H9 (cell line): ENCODE measurements around the gene KRT13. TPM values are rescaled to one million over a fixed set of nuclear protein-coding genes. Genes with fewer than 3 reads are reported as not detected.

Experiments used
- DNase-seq: peaks from one replicate; pipeline ENCODE4 v3.0.0-alpha.2; 2017
- H2AFZ ChIP-seq: one replicate; pipeline ENCODE4 v1.6.1; 2013; ENCODE audit warnings: mild to moderate bottlenecking, low read length, control low read depth, moderate library complexity
- H2AK5ac ChIP-seq: 2 replicates; pipeline ENCODE4 v1.6.1; 2013; ENCODE audit warnings: low read length, control low read depth, mixed read lengths; ENCODE audit not compliant: insufficient read length
- H2BK120ac ChIP-seq: one replicate; pipeline ENCODE4 v1.6.1; 2013; ENCODE audit warnings: low read depth, mild to moderate bottlenecking, low read length, control low read depth, inconsistent platforms; ENCODE audit not compliant: poor library complexity, severe bottlenecking
- H2BK12ac ChIP-seq: 2 replicates; pipeline ENCODE4 v1.6.1; 2013; ENCODE audit warnings: low read length, control low read depth, mixed read lengths, low read depth; ENCODE audit not compliant: insufficient read length
- H2BK15ac ChIP-seq: 2 replicates; pipeline ENCODE4 v1.6.1; 2013; ENCODE audit warnings: low read depth, low read length, control low read depth
- H2BK20ac ChIP-seq: one replicate; pipeline ENCODE4 v1.6.1; 2013; ENCODE audit warnings: low read depth, mild to moderate bottlenecking, low read length, control low read depth, inconsistent platforms; ENCODE audit not compliant: poor library complexity, severe bottlenecking
- H2BK5ac ChIP-seq: 2 replicates; pipeline ENCODE4 v1.6.1; 2013; ENCODE audit warnings: low read length, control low read depth, mixed read lengths; ENCODE audit not compliant: insufficient read length
- H3K14ac ChIP-seq: 2 replicates; pipeline ENCODE4 v1.6.1; 2013; ENCODE audit warnings: low read length, control low read depth; ENCODE audit not compliant: insufficient read depth
- H3K18ac ChIP-seq: 2 replicates; pipeline ENCODE4 v1.6.1; 2013; ENCODE audit warnings: low read depth, mild to moderate bottlenecking, mixed read lengths, low read length, control low read depth; ENCODE audit not compliant: insufficient read length
- H3K23ac ChIP-seq: 2 replicates; pipeline ENCODE4 v1.6.1; 2013; ENCODE audit warnings: low read length, control low read depth, mixed read lengths, low read depth; ENCODE audit not compliant: insufficient read length
- H3K23me2 ChIP-seq: 2 replicates; pipeline ENCODE4 v1.6.1; 2013; ENCODE audit warnings: low read depth, mild to moderate bottlenecking, mixed read lengths, low read length, control low read depth; ENCODE audit not compliant: insufficient read length, poor library complexity, severe bottlenecking
- H3K27ac ChIP-seq: 2 replicates; pipeline ENCODE4 v1.5.1; 2013; ENCODE audit warnings: low read length, control low read depth, mixed read lengths, low read depth; ENCODE audit not compliant: insufficient read length
- H3K27me3 ChIP-seq: 2 replicates; pipeline ENCODE4 v1.6.1; 2013; ENCODE audit warnings: low read length, control low read depth, inconsistent platforms; ENCODE audit not compliant: insufficient read depth
- H3K4ac ChIP-seq: 2 replicates; pipeline ENCODE4 v1.6.1; 2013; ENCODE audit warnings: low read depth, mild to moderate bottlenecking, control low read depth, inconsistent platforms, low read length, moderate library complexity
- H3K4me1 ChIP-seq: 2 replicates; pipeline ENCODE4 v1.6.1; 2013; ENCODE audit warnings: low read length, control low read depth, inconsistent platforms; ENCODE audit not compliant: insufficient read depth
- H3K4me2 ChIP-seq: 2 replicates; pipeline ENCODE4 v1.6.1; 2013; ENCODE audit warnings: low read length, control low read depth, mixed read lengths; ENCODE audit not compliant: insufficient read length, insufficient read depth
- H3K56ac ChIP-seq: 2 replicates; pipeline ENCODE4 v1.6.1; 2013; ENCODE audit warnings: low read depth, mild to moderate bottlenecking, mixed read lengths, low read length, control low read depth; ENCODE audit not compliant: insufficient read length
- H3K79me1 ChIP-seq: 2 replicates; pipeline ENCODE4 v1.6.1; 2013; ENCODE audit warnings: low read depth, mild to moderate bottlenecking, moderate library complexity, low read length, control low read depth, inconsistent platforms; ENCODE audit not compliant: insufficient read depth, poor library complexity, severe bottlenecking
- H3K79me2 ChIP-seq: 2 replicates; pipeline ENCODE4 v1.6.1; 2013; ENCODE audit warnings: low read length, control low read depth, inconsistent platforms; ENCODE audit not compliant: insufficient read depth
- H3K9ac ChIP-seq: 2 replicates; pipeline ENCODE4 v1.6.1; 2013; ENCODE audit warnings: low read length, control low read depth, mixed read lengths; ENCODE audit not compliant: insufficient read length; ENCODE audit errors: extremely low read depth
- H3K9me3 ChIP-seq: one replicate; pipeline ENCODE4 v1.6.1; 2013; ENCODE audit warnings: low read depth, low read length, inconsistent platforms; ENCODE audit not compliant: control insufficient read depth
- H3T11ph ChIP-seq: one replicate; pipeline ENCODE4 v1.6.1; 2013; ENCODE audit warnings: mild to moderate bottlenecking, low read length, control low read depth, inconsistent platforms
- H4K20me1 ChIP-seq: one replicate; pipeline ENCODE4 v1.6.1; 2013; ENCODE audit not compliant: control insufficient read depth, insufficient read length, insufficient read depth
- H4K5ac ChIP-seq: 2 replicates; pipeline ENCODE4 v1.6.1; 2013; ENCODE audit warnings: low read depth, mild to moderate bottlenecking, mixed read lengths, low read length, control low read depth; ENCODE audit not compliant: insufficient read length
- H4K8ac ChIP-seq: replicated peaks from 2 replicates; pipeline ENCODE4 v1.6.1; 2013; ENCODE audit warnings: low read length, control low read depth, mixed read lengths, low read depth; ENCODE audit not compliant: insufficient read length
- H4K91ac ChIP-seq: 2 replicates; pipeline ENCODE4 v1.6.1; 2013; ENCODE audit warnings: low read depth, mild to moderate bottlenecking, moderate library complexity, mixed read lengths, low read length, control low read depth; ENCODE audit not compliant: insufficient read length
- H3K27ac Mint-ChIP-seq, 3 experiments: 2 replicates in 2 of 3; 3 replicates in 1 of 3; pipeline ENCODE4 v1.8.0; 2020 to 2021; ENCODE audit warnings: mixed read lengths in 3 of 3, mild to moderate bottlenecking in 1 of 3, moderate library complexity in 1 of 3
- H3K27me3 Mint-ChIP-seq: 2 replicates; pipeline ENCODE4 v1.8.0; 2021; ENCODE audit warnings: low read depth, mild to moderate bottlenecking, moderate library complexity, mixed read lengths
- H3K36me3 Mint-ChIP-seq, 3 experiments: 2 replicates in 2 of 3; 3 replicates in 1 of 3; pipeline ENCODE4 v1.8.0; 2020 to 2021; ENCODE audit warnings: low read depth in 3 of 3, mixed read lengths in 3 of 3; ENCODE audit not compliant: insufficient read depth in 1 of 3
- H3K4me1 Mint-ChIP-seq, 2 experiments: 2 replicates each; pipeline ENCODE4 v1.8.0; 2020; ENCODE audit warnings: mixed read lengths in 2 of 2
- H3K4me3 Mint-ChIP-seq, 2 experiments: 2 replicates in 1 of 2; 3 replicates in 1 of 2; pipeline ENCODE4 v1.8.0; 2020 to 2021; ENCODE audit warnings: mild to moderate bottlenecking in 2 of 2, mixed read lengths in 2 of 2, moderate library complexity in 1 of 2
- H3K9me3 Mint-ChIP-seq, 2 experiments: 2 replicates in 1 of 2; 3 replicates in 1 of 2; pipeline ENCODE4 v1.8.0; 2020; ENCODE audit warnings: mild to moderate bottlenecking in 2 of 2, mixed read lengths in 2 of 2, moderate library complexity in 1 of 2
- CTCF ChIP-seq: fragments of 200-600 bp; sonication (generic); conservative IDR thresholded peaks from 3 replicates; pipeline ENCODE4 v1.8.0; 2021; ENCODE audit warnings: antibody characterized with exemption, mild to moderate bottlenecking
- WGBS: extraction: QIAGEN DNeasy Blood & Tissue Kit; methylation state at CpG from one replicate; pipeline ENCODE4 v1.1.7; 2013; ENCODE audit warnings: missing lambda C conversion rate, low lambda C conversion rate, mixed read lengths; ENCODE audit not compliant: insufficient read length; ENCODE audit errors: extremely low coverage; 5-methylcytosine and 5-hydroxymethylcytosine counted together
- total RNA-seq: library from RNA; stranded (reverse); gene quantifications from 2 replicates; pipeline ENCODE4 v1.2.1, GENCODE V29; 2021

Gene KRT13
- total RNA-seq, 1 experiment from 2014 or later = not detected

- peaks cover 20% of the 10 kb centered on the region for H3K27me3 Mint-ChIP-seq
- H3K27ac Mint-ChIP-seq = no peak overlapping the region; a peak in 1 of 7 replicates
- Histone ChIP-seq H4K91ac (no peak overlapping the region), H3K79me1 (no peaks in the 10 kb centered on the region), H4K20me1 (no peaks in the 10 kb centered on the region), H3K4me1 (peaks cover under 1% of the 10 kb centered on the region; the same call in 1 of the 2 replicates), H3K56ac (no peak overlapping the region), H3K27me3 (no peaks in the 10 kb centered on the region), H2BK20ac (no peak overlapping the region), H3K4ac (no peak overlapping the region), H4K8ac (no peak overlapping the region), H3K9ac (no peak overlapping the region), H4K5ac (no peak overlapping the region), H2AFZ (no peak overlapping the region), H3K14ac (no peak overlapping the region), H2AK5ac (no peak overlapping the region), H3K4me2 (no peak overlapping the region), H3K79me2 (peaks cover 4% of the 10 kb centered on the region; the same call in 1 of the 2 replicates), H2BK120ac (no peak overlapping the region), H3K23ac (no peak overlapping the region), H3K9me3 (no peaks in the 10 kb centered on the region), H3T11ph (no peak overlapping the region), H3K27ac (no peak overlapping the region), H3K23me2 (peaks cover 13% of the 10 kb centered on the region), H2BK15ac (peak overlapping the region; percentile 92; the same call in 1 of the 2 replicates), H2BK5ac (no peak overlapping the region), H3K18ac (no peak overlapping the region), H2BK12ac (no peak overlapping the region)
- no CpG with 5 or more reads among the region's 8 CpGs for WGBS
- no peak for DNase-seq
- TF ChIP-seq CTCF = no peak
- peaks cover 35 to 38% of the 10 kb centered on the region in 2 experiments for H3K4me1 Mint-ChIP-seq
- H3K9me3 Mint-ChIP-seq = no peaks in the 10 kb centered on the region
- no peak overlapping the region for H3K4me3 Mint-ChIP-seq
- H3K36me3 Mint-ChIP-seq = peaks cover 8 to 15% (median 14%) of the 10 kb centered on the region in 3 experiments; a peak in 6 of 7 replicates
These were observed 24.9 kb upstream of the KRT13 start for GRCh38 chr17:41530062-41531048.
